Aorta (tissue), 5 donors: ENCODE data around the gene RFX3. TPM values are rescaled to one million over a fixed set of nuclear protein-coding genes. Genes with fewer than 3 reads are reported as not detected.

Source experiments
- ATAC-seq: fragments of 200-7000 bp; cut with Tn5 transposase; one replicate; pipeline ENCODE4 v1.9.1; 2022; ENCODE audit warnings: moderate library complexity; ENCODE audit not compliant: low FRiP score
- DNase-seq, 2 donors: peaks; one replicate each; pipeline ENCODE4 v3.0.0-alpha.2; 2020
- H3K27ac ChIP-seq, 2 donors: one replicate each; pipeline ENCODE4 v1.5.1; 2013; ENCODE audit warnings: low read length in 2 of 2, mild to moderate bottlenecking in 2 of 2, moderate library complexity in 2 of 2, control low read depth in 1 of 2, inconsistent platforms in 1 of 2, low read depth in 1 of 2
- H3K27me3 ChIP-seq, 2 donors: one replicate each; pipeline ENCODE4 v1.6.1; 2013; ENCODE audit warnings: control low read depth in 1 of 2, low read length in 1 of 2, mild to moderate bottlenecking in 1 of 2, moderate library complexity in 1 of 2; ENCODE audit not compliant: insufficient read depth in 2 of 2, control insufficient read depth in 1 of 2
- H3K36me3 ChIP-seq, 2 donors: one replicate each; pipeline ENCODE4 v1.6.1; 2013; ENCODE audit warnings: control low read depth in 1 of 2, low read length in 1 of 2, mild to moderate bottlenecking in 1 of 2; ENCODE audit not compliant: insufficient read depth in 2 of 2, control insufficient read depth in 1 of 2
- H3K4me1 ChIP-seq, 2 donors: one replicate each; pipeline ENCODE4 v1.6.1; 2013; ENCODE audit warnings: low read length in 2 of 2, control low read depth in 1 of 2, mild to moderate bottlenecking in 1 of 2, moderate library complexity in 1 of 2; ENCODE audit not compliant: insufficient read depth in 2 of 2, control insufficient read depth in 1 of 2
- H3K4me3 ChIP-seq, 2 donors: one replicate each; pipeline ENCODE4 v1.5.1; 2013; ENCODE audit warnings: low read length in 2 of 2, control low read depth in 1 of 2, mild to moderate bottlenecking in 1 of 2
- H3K9me3 ChIP-seq: one replicate; pipeline ENCODE4 v1.6.1; 2013; ENCODE audit warnings: mild to moderate bottlenecking, low read length; ENCODE audit not compliant: control insufficient read depth
- WGBS, 2 donors: extraction: QIAGEN DNeasy Blood & Tissue Kit; methylation state at CpG; one replicate each; pipeline ENCODE4 v1.1.7; 2013; 5-methylcytosine and 5-hydroxymethylcytosine counted together
- intact Hi-C, 2 donors: fragments of 100-400 bp; cut with DNase I; formaldehyde crosslinking; loops; one replicate each; pipeline versions ENCODE4 v1.14.2 to v1.15.0; 2022
- polyA plus RNA-seq, 2 donors: library from polyadenylated mRNA; stranded (reverse); fragments of 200-250 nt; gene quantifications; one replicate each; pipeline ENCODE4 v1.2.3, GENCODE V29; 2013
- total RNA-seq, 2 donors: library from RNA; stranded (reverse); fragmentation: NEBNext Ultra II Directional; extraction: Animal tissue kit (Norgen Biotek cat#: 25700); gene quantifications; one replicate each; pipeline ENCODE4 v1.2.1, GENCODE V29; 2021
- donor health status: healthy with polysubstance abuse.
- donor health status: Bipolar disorder and iron deficiency.
- donor health status: DM: no; HTN: no; CAD: no.
- donor health status: DM: no; HTN: no; CAD: no.
- donor health status: DM: yes; HTN: yes; CAD: no.

RFX3 gene
- total and polyA plus RNA-seq, 4 donors = 0.38 to 22.4 (median 5.9) TPM

DNA sequence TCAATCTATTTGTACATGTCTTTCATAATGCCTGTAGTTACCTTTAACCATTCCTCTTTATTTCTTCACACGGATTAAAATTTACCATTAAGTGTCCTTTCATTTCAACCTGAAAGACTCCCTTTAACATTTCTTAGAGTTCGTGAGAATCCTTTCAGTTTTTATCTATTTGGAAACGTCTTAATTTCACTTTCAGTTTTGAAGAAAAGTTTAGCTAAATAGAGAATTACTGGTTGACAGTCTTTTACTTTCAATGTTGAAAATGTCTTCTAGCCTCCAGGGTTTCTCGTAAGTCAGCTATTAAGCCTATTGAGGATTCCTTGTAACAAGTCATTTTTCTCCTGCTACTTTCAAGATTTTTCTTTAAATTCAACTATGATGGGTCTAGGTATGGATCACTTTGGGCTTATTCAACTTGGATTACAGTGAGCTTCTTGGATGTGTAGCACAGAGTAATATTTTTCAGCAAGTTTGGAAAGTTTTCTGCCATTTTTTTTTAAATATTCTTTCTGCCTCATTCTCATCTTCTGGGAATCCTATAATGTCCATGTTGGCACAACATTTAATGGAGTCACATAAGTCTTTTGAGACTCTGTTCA lies 48.5 kb downstream of the RFX3 start:
- Histone ChIP-seq H3K4me1 (no peaks in the 10 kb centered on the region), H3K27ac (no peak overlapping the region), H3K27me3 (no peaks in the 10 kb centered on the region), H3K36me3 (peaks cover 0 to 3% of the 10 kb centered on the region in 2 donors), H3K9me3 (no peaks in the 10 kb centered on the region), H3K4me3 (no peak overlapping the region)
- ATAC-seq (no peak), DNase-seq (no peak)
- intact Hi-C loops = no loop called here
- WGBS, 2 donors = 90 to 92% methylated on average over 4 of the region's 4 CpGs

DNA sequence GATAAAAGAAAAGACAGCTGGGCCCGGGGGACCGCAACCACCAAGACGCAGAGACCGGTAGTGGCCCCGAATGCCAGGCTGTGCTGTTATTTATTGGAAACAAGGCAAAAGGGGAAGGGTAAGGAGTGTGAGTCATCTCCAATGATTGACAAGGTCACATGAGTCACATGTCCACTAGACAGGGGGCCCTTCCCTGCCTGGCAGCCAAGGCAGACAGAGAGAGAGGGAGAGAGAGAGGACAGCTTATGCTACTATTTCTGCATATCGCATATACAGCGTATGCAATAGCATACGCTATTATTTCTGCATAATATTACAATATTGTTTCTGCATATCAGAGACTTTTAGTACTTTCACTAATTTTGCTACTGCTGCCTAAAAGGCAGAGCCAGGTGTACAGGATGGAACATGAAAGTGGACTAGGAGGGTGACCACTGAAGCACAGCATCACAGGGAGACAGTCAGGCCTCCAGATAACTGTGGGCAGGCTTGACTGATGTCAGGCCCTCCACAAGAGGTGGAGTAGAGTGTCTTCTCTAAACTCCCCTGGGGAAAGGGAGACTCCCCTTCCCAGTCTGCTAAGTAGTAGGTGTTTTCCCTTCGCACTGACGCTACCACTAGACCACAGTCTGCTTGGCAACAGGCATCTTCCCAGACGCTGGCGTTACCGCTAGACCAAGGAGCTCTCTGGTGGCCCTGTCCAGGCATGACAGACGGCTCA lies 50.3 kb downstream of the RFX3 start:
- WGBS, 2 donors = 93 to 94% methylated on average over 14 of the region's 14 CpGs
- H3K36me3 ChIP-seq = peaks cover 0 to 3% of the 10 kb centered on the region in 2 donors
- intact Hi-C loops = no loop called here
- no peak overlapping the region for H3K4me3 ChIP-seq
- ATAC-seq (no peak), DNase-seq (no peak)
- H3K27me3 ChIP-seq = no peaks in the 10 kb centered on the region
- no peaks in the 10 kb centered on the region for H3K4me1 ChIP-seq
- H3K27ac ChIP-seq = no peak overlapping the region
- no peaks in the 10 kb centered on the region for H3K9me3 ChIP-seq

DNA sequence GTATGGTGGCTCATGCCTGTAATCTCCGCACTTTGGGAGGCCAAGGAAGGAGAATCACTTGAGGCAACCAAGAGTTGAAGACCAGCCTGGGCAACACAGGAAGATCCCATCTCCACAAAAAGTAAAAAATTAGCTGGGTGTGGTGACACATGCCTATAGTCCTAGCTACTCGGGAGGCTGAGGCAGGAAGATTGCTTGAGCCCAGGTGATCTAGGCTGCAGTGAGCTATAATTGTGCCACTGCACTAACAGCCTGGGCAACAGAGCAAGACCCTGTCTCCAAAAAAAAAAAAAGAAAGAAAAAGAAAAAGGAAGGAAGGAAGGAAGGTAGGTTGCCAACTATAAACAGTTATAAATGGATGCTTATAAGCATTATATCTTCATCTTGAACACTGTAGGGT lies 51.0 kb downstream of the RFX3 start:
- intact Hi-C loops = no loop called here
- Histone ChIP-seq H3K36me3 (peaks cover 0 to 3% of the 10 kb centered on the region in 2 donors), H3K27ac (no peak overlapping the region), H3K9me3 (no peaks in the 10 kb centered on the region), H3K4me1 (no peaks in the 10 kb centered on the region), H3K27me3 (no peaks in the 10 kb centered on the region), H3K4me3 (no peak overlapping the region)
- no peak for DNase-seq
- ATAC-seq = no peak
- 98% methylated on average over 2 of the region's 2 CpGs for WGBS, 2 donors

DNA sequence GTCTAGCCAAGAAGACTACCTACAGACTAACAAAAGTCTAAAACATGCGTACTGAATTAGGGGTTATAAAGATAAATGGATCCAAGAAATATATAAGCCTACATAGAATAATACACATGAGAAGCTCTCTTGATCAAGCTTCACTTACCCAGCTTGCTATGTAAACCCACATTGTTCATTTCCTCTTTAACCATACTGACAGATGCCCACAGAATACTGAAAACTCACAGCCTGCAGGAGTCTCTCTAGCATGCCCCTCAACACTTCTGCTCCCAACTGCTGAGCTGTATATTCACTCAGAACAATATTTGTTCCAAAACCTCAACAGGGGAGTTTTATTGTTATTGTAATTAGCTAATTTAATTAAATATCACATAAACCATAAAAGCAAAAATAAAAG lies 52.4 kb downstream of the RFX3 start:
- Histone ChIP-seq H3K27ac (no peak overlapping the region), H3K36me3 (no peaks in the 10 kb centered on the region), H3K4me1 (no peaks in the 10 kb centered on the region), H3K9me3 (no peaks in the 10 kb centered on the region), H3K4me3 (no peak overlapping the region), H3K27me3 (no peaks in the 10 kb centered on the region)
- 88 to 90% methylated on average over 1 of the region's 1 CpG for WGBS, 2 donors
- no peak for ATAC-seq
- intact Hi-C loops = no loop called here
- DNase-seq = no peak

DNA sequence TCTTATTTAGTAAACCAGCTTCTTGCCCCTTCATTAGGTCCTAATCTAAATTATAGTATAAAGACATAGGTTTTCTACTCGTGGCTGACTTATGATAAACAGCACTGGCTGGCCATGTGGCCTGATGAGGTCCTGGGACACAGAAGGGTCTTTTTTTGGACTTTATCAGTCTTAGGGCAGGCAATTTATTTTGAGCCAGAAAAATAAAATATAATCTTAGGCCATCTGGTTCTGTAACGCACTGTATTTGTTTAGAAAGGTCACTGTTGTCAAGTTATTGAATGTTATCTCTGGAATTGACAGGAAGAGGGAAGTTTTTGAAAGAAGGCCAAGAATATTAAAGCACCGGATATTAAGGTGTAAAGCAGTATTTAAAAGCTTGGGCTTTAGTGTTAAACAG lies 53.9 kb downstream of the RFX3 start:
- Histone ChIP-seq H3K9me3 (no peaks in the 10 kb centered on the region), H3K27me3 (no peaks in the 10 kb centered on the region), H3K4me3 (no peak overlapping the region), H3K4me1 (no peaks in the 10 kb centered on the region), H3K36me3 (no peaks in the 10 kb centered on the region), H3K27ac (no peak overlapping the region)
- DNase-seq (no peak), ATAC-seq (no peak)
- WGBS, 2 donors = 38 to 44% methylated on average over 3 of the region's 3 CpGs
- intact Hi-C loops = no loop called here

DNA sequence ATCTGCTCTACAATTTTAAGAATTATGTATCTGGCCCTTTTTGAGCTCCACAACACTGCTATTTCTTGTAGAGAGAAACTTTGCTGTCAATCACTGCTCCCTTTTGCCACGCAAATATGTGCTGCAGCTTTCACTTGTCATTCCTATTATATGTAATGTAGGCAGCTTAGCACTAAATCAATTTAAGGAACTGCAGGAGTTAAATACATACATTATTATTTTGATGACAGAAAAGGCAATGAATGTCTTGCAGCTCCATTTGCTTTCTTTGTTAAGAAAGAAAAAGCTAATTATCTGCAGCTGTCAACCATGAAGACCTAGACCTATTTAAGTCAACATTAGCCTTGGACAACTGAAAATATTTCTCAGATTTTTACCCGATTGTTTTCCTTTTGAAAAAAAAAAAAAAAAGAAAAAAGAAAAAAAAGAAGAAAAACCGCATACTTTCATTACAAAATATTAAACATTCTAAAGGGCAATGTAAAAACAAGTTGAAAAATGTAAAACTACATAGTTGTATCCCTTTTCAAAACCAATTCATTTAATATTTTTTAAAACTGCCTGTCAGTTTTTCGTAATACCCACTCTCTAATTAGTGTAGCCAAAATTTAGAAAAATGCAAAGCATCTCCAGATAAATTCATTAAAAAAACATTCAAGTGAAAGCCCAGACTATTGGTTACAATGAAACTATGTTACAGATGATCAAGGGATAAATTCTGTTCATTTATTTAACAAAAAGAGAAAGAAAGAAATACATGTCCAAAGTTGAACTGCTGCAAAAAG lies 57.2 kb downstream of the RFX3 start:
- DNase-seq (no peak), ATAC-seq (no peak)
- Histone ChIP-seq H3K4me1 (no peaks in the 10 kb centered on the region), H3K27me3 (no peaks in the 10 kb centered on the region), H3K36me3 (no peaks in the 10 kb centered on the region), H3K9me3 (no peaks in the 10 kb centered on the region), H3K27ac (no peak overlapping the region), H3K4me3 (no peak overlapping the region)
- intact Hi-C loops = no loop called here
- 47 to 57% methylated on average over 4 of the region's 4 CpGs for WGBS, 2 donors

DNA sequence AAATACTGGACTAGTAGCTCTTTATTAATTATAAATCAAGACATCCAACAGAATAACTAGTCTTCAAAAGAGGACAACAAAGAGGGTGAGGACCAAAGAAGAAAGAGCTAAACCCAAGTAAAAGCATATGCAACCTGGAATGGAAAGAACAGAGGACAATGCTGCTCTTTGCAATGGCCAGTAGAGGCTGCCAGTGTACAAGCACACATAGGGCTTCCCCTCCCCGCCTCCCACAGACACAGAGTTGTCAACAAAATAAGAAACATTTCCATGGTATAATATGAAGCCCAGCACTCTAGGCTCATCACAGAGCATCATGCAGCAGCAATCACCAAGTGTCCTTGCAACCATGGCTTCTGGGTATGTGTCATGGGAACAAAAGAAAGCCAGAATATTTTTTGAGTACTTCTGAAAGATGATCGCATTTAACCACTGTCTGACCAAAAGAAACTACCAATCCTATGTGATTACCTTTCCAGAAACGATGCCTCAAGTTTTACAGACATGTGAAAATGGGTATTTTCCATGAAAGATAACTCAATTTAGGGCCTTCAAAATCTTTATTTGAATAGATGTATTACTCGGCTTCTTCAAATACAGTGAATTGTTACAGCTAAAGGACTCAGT lies 58.1 kb downstream of the RFX3 start:
- ATAC-seq = peak; percentile 76
- H3K4me3 ChIP-seq = no peak overlapping the region
- WGBS, 2 donors = 70 to 75% methylated on average over 4 of the region's 4 CpGs
- DNase-seq = peak in 1 of 2 donors; percentile 64
- no peaks in the 10 kb centered on the region for H3K9me3 ChIP-seq
- intact Hi-C loops = no loop called here
- H3K36me3 ChIP-seq = no peaks in the 10 kb centered on the region
- H3K4me1 ChIP-seq = no peaks in the 10 kb centered on the region
- no peak overlapping the region for H3K27ac ChIP-seq
- no peaks in the 10 kb centered on the region for H3K27me3 ChIP-seq

DNA sequence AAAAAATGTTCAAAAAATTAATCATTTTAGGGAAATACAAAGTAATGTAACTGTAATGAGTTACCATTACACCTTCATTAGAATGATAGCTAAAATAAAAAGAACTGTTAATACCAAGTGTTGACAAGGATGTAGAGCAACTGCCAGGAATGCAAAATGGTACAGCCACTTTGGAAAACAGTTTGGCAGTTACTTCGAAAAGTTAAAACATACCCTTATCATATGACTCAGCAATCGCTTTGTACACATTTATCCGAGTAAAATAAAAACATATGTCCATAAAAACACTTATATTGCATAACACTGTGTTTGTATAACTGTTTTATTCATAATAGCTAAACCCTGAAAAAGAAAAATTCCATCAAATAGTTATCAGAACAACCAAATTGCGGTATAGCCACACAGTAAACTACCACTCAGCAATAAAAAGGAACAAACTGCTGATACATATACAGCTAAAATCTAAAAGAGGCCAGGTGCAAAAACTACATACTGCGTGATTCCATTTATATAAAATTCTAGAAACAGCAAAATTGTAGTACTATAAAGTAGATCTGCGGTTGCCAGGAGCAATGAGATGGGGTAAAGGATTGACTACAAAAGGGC lies 61.7 kb downstream of the RFX3 start:
- Histone ChIP-seq H3K9me3 (no peaks in the 10 kb centered on the region), H3K27me3 (no peaks in the 10 kb centered on the region), H3K4me3 (no peak overlapping the region), H3K27ac (no peak overlapping the region), H3K36me3 (no peaks in the 10 kb centered on the region), H3K4me1 (no peaks in the 10 kb centered on the region)
- intact Hi-C loops = no loop called here
- WGBS, 2 donors = 78 to 79% methylated on average over 6 of the region's 6 CpGs
- DNase-seq (no peak), ATAC-seq (no peak)
